22Rv1 (cell line): ENCODE data around the gene HLCS.

Source experiments
- H3K27ac ChIP-seq: fragments of 450-650 bp; 2 replicates; pipeline ENCODE4 v1.5.1; 2017
- ZFX ChIP-seq: fragments of 450-650 bp; IDR thresholded peaks from 2 replicates; pipeline ENCODE4 v1.6.1; 2017; ENCODE audit warnings: antibody characterized with exemption, borderline replicate concordance
- TF ChIP-seq, protein P1 (sequence below): fragments of 450-650 bp; IDR thresholded peaks from 2 replicates; pipeline ENCODE4 v1.5.1; 2017; ENCODE audit warnings: mild to moderate bottlenecking

The HLCS gene

DNA sequence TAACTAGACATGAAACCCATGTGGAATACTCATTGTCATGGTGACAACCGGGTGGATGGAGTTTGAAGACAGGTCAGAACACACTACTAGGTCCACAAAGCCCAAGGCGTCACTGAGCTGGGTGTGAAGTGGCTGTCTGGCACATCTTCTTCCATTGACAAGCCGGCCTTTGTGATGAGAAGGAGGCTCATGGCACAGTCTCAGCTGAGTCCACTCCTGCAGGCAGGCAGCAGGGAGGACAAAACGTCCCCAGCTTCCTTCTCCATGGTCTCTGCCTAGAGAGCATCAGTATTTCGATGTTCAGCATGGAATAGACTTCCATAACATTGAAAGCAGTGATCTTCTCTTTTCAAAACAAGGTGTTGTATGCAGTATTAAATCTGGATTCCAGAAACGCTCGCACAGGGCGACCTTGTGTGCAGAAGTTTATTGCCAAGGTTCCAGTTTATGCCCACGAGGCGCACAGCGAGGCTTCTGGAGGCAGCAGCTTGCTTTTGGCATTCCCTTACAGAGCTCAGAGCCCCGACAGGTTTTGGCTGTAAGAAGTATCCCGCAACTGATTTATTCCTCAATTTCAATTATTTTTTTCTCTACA, 163.3 kb downstream of the HLCS start:
- H3K27ac ChIP-seq = no peak overlapping the region
- TF ChIP-seq ZFX = no peak
- TF ChIP-seq, protein P1, sequence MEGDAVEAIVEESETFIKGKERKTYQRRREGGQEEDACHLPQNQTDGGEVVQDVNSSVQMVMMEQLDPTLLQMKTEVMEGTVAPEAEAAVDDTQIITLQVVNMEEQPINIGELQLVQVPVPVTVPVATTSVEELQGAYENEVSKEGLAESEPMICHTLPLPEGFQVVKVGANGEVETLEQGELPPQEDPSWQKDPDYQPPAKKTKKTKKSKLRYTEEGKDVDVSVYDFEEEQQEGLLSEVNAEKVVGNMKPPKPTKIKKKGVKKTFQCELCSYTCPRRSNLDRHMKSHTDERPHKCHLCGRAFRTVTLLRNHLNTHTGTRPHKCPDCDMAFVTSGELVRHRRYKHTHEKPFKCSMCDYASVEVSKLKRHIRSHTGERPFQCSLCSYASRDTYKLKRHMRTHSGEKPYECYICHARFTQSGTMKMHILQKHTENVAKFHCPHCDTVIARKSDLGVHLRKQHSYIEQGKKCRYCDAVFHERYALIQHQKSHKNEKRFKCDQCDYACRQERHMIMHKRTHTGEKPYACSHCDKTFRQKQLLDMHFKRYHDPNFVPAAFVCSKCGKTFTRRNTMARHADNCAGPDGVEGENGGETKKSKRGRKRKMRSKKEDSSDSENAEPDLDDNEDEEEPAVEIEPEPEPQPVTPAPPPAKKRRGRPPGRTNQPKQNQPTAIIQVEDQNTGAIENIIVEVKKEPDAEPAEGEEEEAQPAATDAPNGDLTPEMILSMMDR = no peak

DNA sequence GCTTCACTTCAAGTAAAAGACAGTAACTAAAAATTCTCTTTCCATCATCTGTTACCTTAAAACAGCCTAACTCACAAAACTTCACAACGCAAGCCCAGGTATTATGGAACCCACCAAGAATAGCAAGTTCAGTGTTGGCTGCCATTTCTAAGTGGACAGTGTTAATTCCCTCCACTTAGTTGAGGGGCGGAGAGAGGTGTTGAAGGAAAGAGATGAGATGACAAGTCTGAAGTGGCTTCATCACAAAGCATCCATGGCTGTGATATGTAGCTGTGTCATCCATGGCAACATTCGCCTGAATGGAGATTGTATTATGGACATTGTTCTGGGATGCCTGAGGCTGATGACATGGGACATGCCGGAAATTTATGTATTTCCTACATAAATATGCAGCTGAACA, 165.7 kb downstream of the HLCS start:
- no peak for TF ChIP-seq ZFX
- TF ChIP-seq, protein P1 = no peak
- no peak overlapping the region for H3K27ac ChIP-seq

DNA sequence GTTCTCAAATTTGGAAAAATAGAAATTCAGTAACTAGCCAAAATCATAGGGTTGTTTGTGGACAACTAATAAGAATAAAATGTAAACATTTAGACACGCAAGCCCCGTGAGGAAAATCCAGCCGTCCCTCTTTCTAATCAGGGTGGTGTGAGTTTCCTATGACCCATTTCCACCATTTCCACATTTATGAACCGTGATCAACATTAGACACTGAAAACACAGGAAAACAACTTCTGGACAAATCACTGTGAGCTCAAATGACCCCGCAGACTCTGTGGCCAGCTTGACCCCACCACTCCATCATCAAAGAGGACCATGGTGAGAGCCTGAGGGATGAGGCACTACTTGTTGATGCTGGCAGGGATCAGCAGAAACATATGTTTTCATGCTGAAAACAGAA, 166.6 kb downstream of the HLCS start:
- TF ChIP-seq, protein P1 = no peak
- TF ChIP-seq ZFX = no peak
- H3K27ac ChIP-seq = no peak overlapping the region

DNA sequence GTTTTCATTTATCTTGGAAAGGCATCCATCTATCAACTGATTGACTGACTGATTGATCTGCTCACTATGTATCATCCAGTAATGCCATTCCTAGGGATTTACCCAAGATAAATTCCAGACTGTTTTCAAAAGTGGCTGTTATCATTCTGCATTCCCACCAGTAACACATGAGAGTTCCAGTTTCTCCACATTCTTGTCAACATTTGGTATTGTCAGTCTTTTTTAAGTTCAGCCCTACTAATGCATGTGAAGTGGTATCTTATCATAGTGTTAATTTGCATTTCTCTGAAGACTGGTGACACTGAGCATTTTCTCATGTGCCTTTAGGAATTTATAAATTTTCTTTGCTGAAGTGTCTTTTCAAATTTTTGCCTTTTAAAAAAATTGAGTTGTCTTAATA, 168.0 kb downstream of the HLCS start:
- no peak overlapping the region for H3K27ac ChIP-seq
- TF ChIP-seq, protein P1 = no peak
- no peak for TF ChIP-seq ZFX

DNA sequence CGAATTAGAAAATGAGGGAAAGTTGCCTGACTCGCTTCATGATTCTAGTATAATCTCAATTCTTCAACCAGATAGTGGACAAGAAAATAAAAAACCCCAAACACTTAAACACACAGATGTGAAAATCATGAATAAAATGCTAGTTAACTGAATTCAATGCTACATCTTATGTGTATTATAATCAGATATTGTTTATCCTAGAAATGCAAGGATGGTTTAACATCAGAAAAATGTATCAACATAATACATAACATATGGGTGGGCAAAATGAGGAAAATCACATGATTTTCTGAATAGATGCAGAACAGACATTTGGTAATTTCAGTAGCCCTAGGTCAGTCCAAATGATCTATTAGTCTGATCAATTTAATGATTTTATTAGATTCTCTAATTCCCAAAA, 170.4 kb downstream of the HLCS start:
- TF ChIP-seq ZFX = no peak
- TF ChIP-seq, protein P1 = no peak
- H3K27ac ChIP-seq = no peak overlapping the region

DNA sequence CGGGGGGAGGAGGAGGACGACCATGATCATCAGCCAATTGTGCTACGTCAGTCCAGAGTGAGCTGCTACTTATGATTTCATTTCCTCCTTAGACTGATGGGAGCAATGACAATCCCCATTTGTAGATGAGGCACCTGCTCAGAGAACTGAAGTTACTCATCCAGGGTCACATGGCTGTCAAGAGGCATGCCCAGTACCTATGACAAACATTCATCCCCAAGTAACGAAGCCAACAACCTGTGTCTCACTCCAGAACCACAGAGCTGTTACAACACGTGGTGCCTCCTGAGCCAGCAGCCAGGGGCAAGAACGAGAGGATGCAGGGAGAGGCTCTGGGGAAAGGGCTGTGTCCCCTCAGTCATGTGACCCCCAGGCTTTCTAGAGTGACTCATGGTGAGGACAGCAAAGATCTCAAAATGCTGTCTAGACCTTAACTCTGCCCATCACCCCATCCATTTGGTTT, 173.9 kb downstream of the HLCS start:
- no peak overlapping the region for H3K27ac ChIP-seq
- TF ChIP-seq, protein P1 = no peak
- no peak for TF ChIP-seq ZFX

DNA sequence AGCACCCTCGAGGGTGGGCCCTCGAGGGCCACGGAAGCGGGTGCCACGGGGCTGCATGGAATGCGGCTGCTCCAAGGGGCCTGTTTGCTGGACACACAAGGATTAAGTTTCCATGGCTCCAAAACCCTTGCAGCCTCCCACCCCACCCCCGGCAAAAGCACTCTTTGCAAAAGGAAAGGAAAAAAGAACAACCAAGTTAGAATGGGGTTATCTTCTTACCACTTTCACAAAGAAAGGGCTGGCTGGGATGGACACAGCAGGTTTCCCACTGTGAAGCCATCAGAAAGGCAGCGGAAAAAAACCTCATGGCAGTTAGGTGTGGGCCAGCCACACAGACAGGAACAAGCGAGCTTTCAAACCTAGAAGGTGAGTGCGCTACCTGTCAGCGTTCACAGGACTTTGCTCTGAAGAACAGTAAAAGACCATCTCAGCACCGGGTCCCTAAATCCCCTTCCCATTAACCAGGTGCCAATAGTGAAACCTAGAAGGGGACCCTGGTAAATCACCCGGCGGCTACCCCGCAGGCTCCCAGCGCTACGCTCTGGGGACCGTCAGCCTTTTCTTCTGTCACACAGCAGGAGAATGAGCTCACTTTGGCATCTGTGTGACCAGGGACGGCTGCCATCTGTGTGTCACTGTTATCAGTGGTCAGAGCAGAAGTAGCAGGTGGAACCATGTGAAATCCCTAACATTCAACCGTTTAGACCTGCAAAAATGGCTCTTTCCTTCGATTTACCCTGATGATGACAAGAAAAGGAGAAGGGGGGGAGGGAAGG, 174.6 kb downstream of the HLCS start:
- TF ChIP-seq, protein P1 = no peak
- TF ChIP-seq ZFX = no peak
- no peak overlapping the region for H3K27ac ChIP-seq
